Panc1 (cell line): ENCODE results near the gene HOXA7. TPM values are rescaled to one million over a fixed set of nuclear protein-coding genes. Genes with fewer than 3 reads are reported as not detected.

ENCODE experiments used
- ATAC-seq: fragments of 200-7000 bp; cut with Tn5 transposase; 2 replicates; pipeline ENCODE4 v1.9.1; 2020; ENCODE audit warnings: mild to moderate bottlenecking, moderate library complexity
- BruUV-seq: library from RNA; stranded (reverse); fragments of 400-500 nt; replicated peaks from 2 replicates; lab custom pipeline; 2021; lab: Mats Ljungman, UMichigan
- CTCF ChIA-PET: fragments of 300-600 bp; sonication (Branson Sonifier 250); formaldehyde crosslinking; loops from one replicate; lab custom pipeline; 2022; ENCODE audit warnings: antibody characterized with exemption; lab: Charles Lee
- POLR2A ChIA-PET: fragments of 300-600 bp; sonication (Branson Sonifier 250); formaldehyde crosslinking; loops from one replicate; lab custom pipeline; 2022; ENCODE audit warnings: antibody characterized with exemption; lab: Charles Lee
- DNase-seq: peaks from one replicate; pipeline ENCODE4 v3.0.0-alpha.2; 2010; ENCODE audit warnings: low read depth, low spot score
- H3K27ac ChIP-seq: 2 replicates; pipeline ENCODE4 v1.5.1; 2011; ENCODE audit warnings: mild to moderate bottlenecking, low read length, inconsistent platforms
- H3K27me3 ChIP-seq: fragments of 200-500 bp; sonication (Bioruptor generic); 2 replicates; pipeline ENCODE4 v1.6.0; 2014; ENCODE audit warnings: low read length, inconsistent platforms; ENCODE audit not compliant: control insufficient read depth, insufficient read depth
- H3K36me3 ChIP-seq: fragments of 200-500 bp; sonication (Bioruptor generic); 2 replicates; pipeline ENCODE4 v1.5.1; 2014; ENCODE audit warnings: inconsistent platforms, mild to moderate bottlenecking, low read length, moderate library complexity; ENCODE audit not compliant: control insufficient read depth, insufficient read depth
- H3K4me1 ChIP-seq: 2 replicates; pipeline ENCODE4 v1.5.1; 2011; ENCODE audit warnings: inconsistent platforms, mild to moderate bottlenecking, low read length, moderate library complexity; ENCODE audit not compliant: control insufficient read depth, insufficient read depth
- H3K4me3 ChIP-seq, 2 experiments: 2 replicates each; pipeline ENCODE4 v1.5.1; 2011 to 2012; ENCODE audit warnings: low read depth in 2 of 2, low read length in 2 of 2, mild to moderate bottlenecking in 2 of 2, inconsistent platforms in 1 of 2, moderate library complexity in 1 of 2
- H3K9me3 ChIP-seq: fragments of 200-500 bp; sonication (Bioruptor generic); 2 replicates; pipeline ENCODE4 v1.5.1; 2014; ENCODE audit warnings: low read depth, mild to moderate bottlenecking, inconsistent platforms, low read length, moderate library complexity; ENCODE audit not compliant: control insufficient read depth, insufficient read depth
- POLR2AphosphoS5 ChIP-seq: IDR thresholded peaks from 2 replicates; pipeline ENCODE4 v1.6.1; 2012; ENCODE audit warnings: mild to moderate bottlenecking, low read depth, low read length, moderate library complexity
- SIN3A ChIP-seq: IDR thresholded peaks from 2 replicates; pipeline ENCODE4 v1.6.1; 2012; ENCODE audit warnings: low read depth, mild to moderate bottlenecking, low read length, moderate library complexity, borderline replicate concordance; ENCODE audit not compliant: insufficient read depth
- TCF7L2 ChIP-seq: IDR thresholded peaks from 2 replicates; pipeline ENCODE4 v1.6.1; 2011; ENCODE audit warnings: mild to moderate bottlenecking, low read depth, low read length, inconsistent platforms
- in situ Hi-C: cut with HindIII; loops from 2 replicates; pipeline ENCODE4 v1.10.0; 2016; ENCODE audit warnings: low sequenced_read_pairs, low pct_unique_long_range_greater_than_20kb
- intact Hi-C: fragments of 100-400 bp; cut with micrococcal nuclease; formaldehyde crosslinking; loops from one replicate; pipeline ENCODE4 v1.10.0; 2022; ENCODE audit not compliant: unreplicated experiment
- total RNA-seq: library from RNA; stranded (reverse); gene quantifications from one replicate; pipeline ENCODE4 v1.2.1, GENCODE V29; 2021; ENCODE audit not compliant: unreplicated experiment
- TF ChIP-seq, protein P1 (sequence below), 2 experiments: IDR thresholded peaks; 2 replicates each; pipeline ENCODE4 v1.6.1; 2011 to 2012; ENCODE audit warnings: low read depth in 2 of 2, control low read depth in 1 of 2, low read length in 1 of 2, mild to moderate bottlenecking in 1 of 2, moderate library complexity in 1 of 2; ENCODE audit not compliant: insufficient read depth in 1 of 2
- TF ChIP-seq, protein P2 (sequence below): fragments of 450-650 bp; IDR thresholded peaks from 2 replicates; pipeline ENCODE4 v1.5.1; 2017; ENCODE audit warnings: mild to moderate bottlenecking

HOXA7 gene
- total RNA-seq, 1 experiment from 2014 or later = not detected

- BruUV-seq = no TSS peak
These were observed 28.8 kb upstream of the HOXA7 start, which contains the start of gene HOXA11 for GRCh38 chr7:27185013-27185853. TSS of gene HOXA11 (minus strand) at chr7:27185232. CDS start at chr7:27185144, 88 bp downstream.

GRCh38 chr7:27184337-27185012, 28.0 kb upstream of the HOXA7 start:
- in situ Hi-C loops = no loop called here
- intact Hi-C loops = no loop called here
- DNase-seq = no peak
- H3K9me3 ChIP-seq = no peaks in the 10 kb centered on the region
- no peaks in the 10 kb centered on the region for H3K27me3 ChIP-seq
- H3K27ac ChIP-seq = peak overlapping the region; percentile 71
- H3K4me3 ChIP-seq = peak overlapping the region; percentile 53 to 88
- H3K36me3 ChIP-seq = no peaks in the 10 kb centered on the region
- TF ChIP-seq TCF7L2 (0 out of 2 replicates have a peak, but pooled peaks have one; percentile 45), POLR2AphosphoS5 (no peak), SIN3A (no peak)
- TF ChIP-seq, protein P1, sequence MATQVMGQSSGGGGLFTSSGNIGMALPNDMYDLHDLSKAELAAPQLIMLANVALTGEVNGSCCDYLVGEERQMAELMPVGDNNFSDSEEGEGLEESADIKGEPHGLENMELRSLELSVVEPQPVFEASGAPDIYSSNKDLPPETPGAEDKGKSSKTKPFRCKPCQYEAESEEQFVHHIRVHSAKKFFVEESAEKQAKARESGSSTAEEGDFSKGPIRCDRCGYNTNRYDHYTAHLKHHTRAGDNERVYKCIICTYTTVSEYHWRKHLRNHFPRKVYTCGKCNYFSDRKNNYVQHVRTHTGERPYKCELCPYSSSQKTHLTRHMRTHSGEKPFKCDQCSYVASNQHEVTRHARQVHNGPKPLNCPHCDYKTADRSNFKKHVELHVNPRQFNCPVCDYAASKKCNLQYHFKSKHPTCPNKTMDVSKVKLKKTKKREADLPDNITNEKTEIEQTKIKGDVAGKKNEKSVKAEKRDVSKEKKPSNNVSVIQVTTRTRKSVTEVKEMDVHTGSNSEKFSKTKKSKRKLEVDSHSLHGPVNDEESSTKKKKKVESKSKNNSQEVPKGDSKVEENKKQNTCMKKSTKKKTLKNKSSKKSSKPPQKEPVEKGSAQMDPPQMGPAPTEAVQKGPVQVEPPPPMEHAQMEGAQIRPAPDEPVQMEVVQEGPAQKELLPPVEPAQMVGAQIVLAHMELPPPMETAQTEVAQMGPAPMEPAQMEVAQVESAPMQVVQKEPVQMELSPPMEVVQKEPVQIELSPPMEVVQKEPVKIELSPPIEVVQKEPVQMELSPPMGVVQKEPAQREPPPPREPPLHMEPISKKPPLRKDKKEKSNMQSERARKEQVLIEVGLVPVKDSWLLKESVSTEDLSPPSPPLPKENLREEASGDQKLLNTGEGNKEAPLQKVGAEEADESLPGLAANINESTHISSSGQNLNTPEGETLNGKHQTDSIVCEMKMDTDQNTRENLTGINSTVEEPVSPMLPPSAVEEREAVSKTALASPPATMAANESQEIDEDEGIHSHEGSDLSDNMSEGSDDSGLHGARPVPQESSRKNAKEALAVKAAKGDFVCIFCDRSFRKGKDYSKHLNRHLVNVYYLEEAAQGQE (IDR thresholded peaks at IDR 0.05; ENCODE audit: insufficient read depth in 1 of 2, low read depth in 2 of 2, low read length in 1 of 2) = no peak
- TF ChIP-seq, protein P2, sequence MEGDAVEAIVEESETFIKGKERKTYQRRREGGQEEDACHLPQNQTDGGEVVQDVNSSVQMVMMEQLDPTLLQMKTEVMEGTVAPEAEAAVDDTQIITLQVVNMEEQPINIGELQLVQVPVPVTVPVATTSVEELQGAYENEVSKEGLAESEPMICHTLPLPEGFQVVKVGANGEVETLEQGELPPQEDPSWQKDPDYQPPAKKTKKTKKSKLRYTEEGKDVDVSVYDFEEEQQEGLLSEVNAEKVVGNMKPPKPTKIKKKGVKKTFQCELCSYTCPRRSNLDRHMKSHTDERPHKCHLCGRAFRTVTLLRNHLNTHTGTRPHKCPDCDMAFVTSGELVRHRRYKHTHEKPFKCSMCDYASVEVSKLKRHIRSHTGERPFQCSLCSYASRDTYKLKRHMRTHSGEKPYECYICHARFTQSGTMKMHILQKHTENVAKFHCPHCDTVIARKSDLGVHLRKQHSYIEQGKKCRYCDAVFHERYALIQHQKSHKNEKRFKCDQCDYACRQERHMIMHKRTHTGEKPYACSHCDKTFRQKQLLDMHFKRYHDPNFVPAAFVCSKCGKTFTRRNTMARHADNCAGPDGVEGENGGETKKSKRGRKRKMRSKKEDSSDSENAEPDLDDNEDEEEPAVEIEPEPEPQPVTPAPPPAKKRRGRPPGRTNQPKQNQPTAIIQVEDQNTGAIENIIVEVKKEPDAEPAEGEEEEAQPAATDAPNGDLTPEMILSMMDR = no peak
- CTCF ChIA-PET = interaction anchor here (0.7 kb wide), 1 partner anchor 293 kb away, joined by 7 read pairs; no protein-coding TSS in a partner anchor
- no TSS peak for BruUV-seq
- peaks cover 18% of the 10 kb centered on the region for H3K4me1 ChIP-seq
- POLR2A ChIA-PET = interaction anchor here (0.6 kb wide), 1 partner anchor 1176 kb away, joined by 5 read pairs; no protein-coding TSS in a partner anchor
- ATAC-seq = peak; percentile 63

More at GRCh38 chr7:27185013-27185853, 28.8 kb upstream of the HOXA7 start, which contains the start of gene HOXA11:
- ATAC-seq (no peak), DNase-seq (no peak)
- intact Hi-C loops = no loop called here
- CTCF ChIA-PET = no interaction called here
- POLR2A ChIA-PET = interaction anchor here (0.6 kb wide), 1 partner anchor 1177 kb away, joined by 5 read pairs; no protein-coding TSS in a partner anchor
- TF ChIP-seq, protein P2 = no peak
- TF ChIP-seq POLR2AphosphoS5 (no peak), TCF7L2 (no peak), SIN3A (no peak)
- TF ChIP-seq, protein P1 (IDR thresholded peaks at IDR 0.05; ENCODE audit: insufficient read depth in 1 of 2, low read depth in 2 of 2, low read length in 1 of 2) = no peak
- Histone ChIP-seq H3K4me1 (peaks cover 14% of the 10 kb centered on the region), H3K27ac (peak within 1 kb of the TSS; percentile 71), H3K36me3 (no peaks in the 10 kb centered on the region), H3K4me3 (peak within 1 kb of the TSS; percentile 53 to 88), H3K9me3 (no peaks in the 10 kb centered on the region), H3K27me3 (no peaks in the 10 kb centered on the region)
- in situ Hi-C loops = no loop called here
